GM12878 (cell line): ENCODE data around the gene MOV10L1. TPM values are rescaled to one million over a fixed set of nuclear protein-coding genes. Genes with fewer than 3 reads are reported as not detected.

Experiments used
- ATAC-seq: fragments of 200-7000 bp; cut with Tn5 transposase; 3 replicates; pipeline ENCODE4 v1.9.1; 2020; ENCODE audit warnings: mild to moderate bottlenecking, moderate library complexity
- BruUV-seq: library from RNA; stranded (reverse); fragments of 400-500 nt; replicated peaks from 2 replicates; lab custom pipeline; 2021; lab: Mats Ljungman, UMichigan
- CTCF ChIA-PET: fragments of 300-600 bp; sonication (Branson Sonifier 250); formaldehyde crosslinking; extraction: SDS; loops from one replicate; lab custom pipeline; 2021; ENCODE audit warnings: inconsistent platforms; lab: Yijun Ruan, JAX
- POLR2A ChIA-PET: fragments of 350-600 bp; formaldehyde crosslinking; extraction: SDS; loops from one replicate; lab custom pipeline; 2021; ENCODE audit warnings: inconsistent platforms; lab: Charles Lee
- RAD21 ChIA-PET: fragments of 300-600 bp; sonication (Branson Sonifier 250); formaldehyde crosslinking; loops from one replicate; lab custom pipeline; 2023; ENCODE audit warnings: antibody characterized with exemption; ENCODE audit not compliant: unreplicated experiment; lab: Charles Lee
- SMC1A ChIA-PET: fragments of 300-600 bp; sonication (Branson Sonifier 250); formaldehyde crosslinking; loops from one replicate; lab custom pipeline; 2023; ENCODE audit not compliant: unreplicated experiment, uncharacterized antibody; lab: Charles Lee
- DNase-seq: peaks from one replicate; pipeline ENCODE4 v3.0.0-alpha.2; 2011; ENCODE audit warnings: low read depth, low spot score
- FAIRE-seq: peaks from 3 replicates; lab custom pipeline; 2011; peaks lifted over from hg19 to GRCh38; lab: Jason Lieb, UNC
- H2AFZ ChIP-seq: 2 replicates; pipeline ENCODE4 v1.6.0; 2011; ENCODE audit warnings: low read depth, low read length, control low read depth; ENCODE audit not compliant: control insufficient read depth
- H3K27ac ChIP-seq: 2 replicates; pipeline ENCODE4 v1.5.1; 2011; ENCODE audit warnings: control low read depth; ENCODE audit not compliant: control insufficient read depth, insufficient read depth
- H3K27me3 ChIP-seq, 2 experiments: replicated peaks in 1 of 2; 2 replicates each; pipeline versions ENCODE4 v1.6.0 to v1.6.1; 2011; ENCODE audit warnings: low read length in 1 of 2; ENCODE audit not compliant: control insufficient read depth in 2 of 2, insufficient read depth in 2 of 2
- H3K36me3 ChIP-seq, 2 experiments: 2 replicates each; pipeline ENCODE4 v1.5.1; 2011; ENCODE audit warnings: low read length in 1 of 2; ENCODE audit not compliant: control insufficient read depth in 2 of 2, insufficient read depth in 2 of 2
- H3K4me1 ChIP-seq: 2 replicates; pipeline ENCODE4 v1.6.1; 2011; ENCODE audit warnings: mild to moderate bottlenecking, low read length, moderate library complexity, mixed read lengths; ENCODE audit not compliant: control insufficient read depth, insufficient read depth
- H3K4me2 ChIP-seq: 2 replicates; pipeline ENCODE4 v1.6.0; 2011; ENCODE audit warnings: control low read depth; ENCODE audit not compliant: control insufficient read depth, insufficient read depth
- H3K4me3 ChIP-seq: fragments of 200-600 bp; sonication (generic); 2 replicates; pipeline ENCODE4 v1.5.1; 2016
- H3K79me2 ChIP-seq: 2 replicates; pipeline ENCODE4 v1.6.0; 2011; ENCODE audit warnings: low read length; ENCODE audit not compliant: control insufficient read depth, insufficient read depth
- H3K9ac ChIP-seq: 2 replicates; pipeline ENCODE4 v1.8.0; 2011; ENCODE audit warnings: low read length, control low read depth, mixed read lengths; ENCODE audit not compliant: control insufficient read depth, insufficient read depth
- H3K9me3 ChIP-seq: replicated peaks from 3 replicates; pipeline ENCODE4 v1.5.1; 2011; ENCODE audit warnings: mild to moderate bottlenecking, low read length; ENCODE audit not compliant: control insufficient read depth, insufficient read depth
- H4K20me1 ChIP-seq: 2 replicates; pipeline ENCODE4 v1.6.0; 2011; ENCODE audit not compliant: control insufficient read depth, insufficient read depth
- BRCA1 ChIP-seq: IDR thresholded peaks from 2 replicates; pipeline ENCODE4 v1.6.1; 2011; ENCODE audit warnings: low read depth, low read length, improper control_type of control experiment
- MEF2A ChIP-seq: IDR thresholded peaks from 2 replicates; pipeline ENCODE4 v1.6.1; 2011; ENCODE audit warnings: low read depth, mild to moderate bottlenecking, low read length, moderate library complexity; ENCODE audit not compliant: insufficient read depth
- MTA3 ChIP-seq: IDR thresholded peaks from 2 replicates; pipeline ENCODE4 v1.6.1; 2012; ENCODE audit warnings: low read length, inconsistent platforms, borderline replicate concordance
- NR2C1 ChIP-seq: fragments of 450-650 bp; IDR thresholded peaks from 2 replicates; pipeline ENCODE4 v1.6.1; 2017; ENCODE audit warnings: antibody characterized with exemption, mild to moderate bottlenecking, moderate library complexity
- ZBTB4 ChIP-seq: fragments of 450-650 bp; formaldehyde crosslinking; IDR thresholded peaks from 2 replicates; pipeline ENCODE4 v1.4.0; 2022; ENCODE audit warnings: mild to moderate bottlenecking, moderate library complexity
- ZNF384 ChIP-seq: IDR thresholded peaks from 2 replicates; pipeline ENCODE4 v1.6.1; 2012; ENCODE audit warnings: low read depth, mild to moderate bottlenecking, low read length, improper control_type of control experiment, borderline replicate concordance
- WGBS: methylation state at CpG from one replicate; pipeline ENCODE4 v1.1.6; 2016; ENCODE audit warnings: low lambda C conversion rate; ENCODE audit not compliant: insufficient replicate concordance, insufficient coverage; ENCODE audit errors: missing lambda C conversion rate; 5-methylcytosine and 5-hydroxymethylcytosine counted together
- in situ Hi-C: fragments of 300-500 bp; cut with MboI; formaldehyde crosslinking; loops from 9 replicates; pipeline ENCODE4 v1.14.3; 2018; ENCODE audit warnings: mixed read lengths
- intact Hi-C: fragments of 100-400 bp; cut with micrococcal nuclease; formaldehyde crosslinking; loops from one replicate; pipeline ENCODE4 v1.14.2; 2022; ENCODE audit not compliant: unreplicated experiment
- polyA plus RNA-seq, 11 experiments: library from polyadenylated mRNA; depleted of rRNA in 4 of 11; unstranded in 6 of 11; stranded (reverse) in 5 of 11; fragments of >200 nt; fragmentation: Nextera tagmentation in 4 of 11; fragmentation: Illumina TruSeq in 1 of 11; extraction: Ambion mirVana in 4 of 11; extraction: Trizol in 1 of 11; gene quantifications; 1 replicate in 1 of 11; 2 replicates in 10 of 11; pipeline versions ENCODE4 v1.2.1 to v1.2.3, GENCODE V29; 2011 to 2016; ENCODE audit warnings: inconsistent platforms in 2 of 11, missing spikeins in 2 of 11, low read depth in 1 of 11
- total RNA-seq, 4 experiments: library from RNA; depleted of rRNA in 3 of 4; stranded (reverse); fragments of >200 nt in 3 of 4; fragmentation: Illumina TruSeq in 1 of 4; extraction: Trizol in 1 of 4; gene quantifications; 2 replicates each; pipeline versions ENCODE4 v1.2.1 to v1.2.3, GENCODE V29; 2013 to 2021

Gene MOV10L1
- total and polyA plus RNA-seq, 10 of the 15 experiments (the other 5 are each of a cell fraction or from before 2014, with no cell fraction given), result 0.22 TPM; not detected in 9

DNA sequence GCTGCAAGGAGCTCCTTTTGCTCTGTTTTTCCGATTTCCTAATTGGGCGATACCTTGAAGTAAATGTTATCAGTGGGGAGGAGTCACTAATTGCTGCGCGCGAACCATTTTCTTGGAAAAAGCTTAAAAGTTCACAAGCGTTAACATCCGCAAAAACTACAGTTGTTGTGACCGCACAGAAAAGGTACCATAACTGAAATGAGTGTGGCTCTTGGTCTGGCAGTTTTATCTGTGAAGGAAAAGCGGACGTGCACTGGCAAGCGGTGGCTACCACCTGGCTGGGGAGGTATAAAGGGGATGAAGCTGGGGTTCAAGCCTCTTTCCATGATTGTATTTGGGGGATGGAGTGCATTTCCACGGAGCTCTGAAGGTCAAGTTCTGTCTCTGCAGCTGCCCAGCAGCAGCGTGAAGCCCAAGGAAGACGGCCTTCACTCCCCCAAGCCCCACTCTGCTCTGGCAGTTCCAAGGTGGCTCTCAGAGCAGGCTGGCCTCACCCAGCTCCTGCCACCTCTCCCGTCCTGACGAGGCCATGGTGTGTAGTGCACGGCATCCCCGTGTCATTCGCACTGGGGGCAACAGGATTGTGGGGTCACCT is 27.5 kb downstream of the MOV10L1 start:
- Histone ChIP-seq H3K27me3 (peaks cover 4 to 10% of the 10 kb centered on the region in 2 experiments; a peak in 3 of 4 replicates), H3K4me3 (no peak overlapping the region), H3K9me3 (no peaks in the 10 kb centered on the region), H3K79me2 (no peaks in the 10 kb centered on the region), H3K9ac (no peak overlapping the region), H2AFZ (no peak overlapping the region), H3K4me1 (no peaks in the 10 kb centered on the region), H3K27ac (no peak overlapping the region), H4K20me1 (no peaks in the 10 kb centered on the region), H3K4me2 (no peak overlapping the region), H3K36me3 (no peaks in the 10 kb centered on the region)
- no peak for DNase-seq
- BruUV-seq, result no TSS peak
- 64% methylated on average over 18 of the region's 19 CpGs for WGBS
- RAD21 ChIA-PET, result no interaction called here
- CTCF ChIA-PET, result no interaction called here
- no peak for FAIRE-seq
- SMC1A ChIA-PET, result no interaction called here
- POLR2A ChIA-PET, result interaction anchor here (0.7 kb wide), 1 partner anchor 102 kb away, joined by 8 read pairs; no protein-coding TSS in a partner anchor
- intact Hi-C loops, result no loop called here
- in situ Hi-C loops, result no loop called here
- no peak for TF ChIP-seq ZNF384
- no peak for TF ChIP-seq MEF2A
- TF ChIP-seq NR2C1, result no peak
- no peak for TF ChIP-seq BRCA1
- TF ChIP-seq ZBTB4, result no peak
- no peak for TF ChIP-seq MTA3
- no peak for ATAC-seq
